Adrenal gland (tissue), 5 donors: ENCODE results near the gene FAM118B.

Experiments used
- CTCF ChIP-seq, 6 experiments: fragments of 450-650 bp in 4 of 6; fragments of 200-600 bp in 2 of 6; sonication (generic) in 1 of 6; IDR thresholded peaks; 1 replicate in 5 of 6; 2 replicates in 1 of 6; pipeline versions ENCODE4 v1.5.1 to v1.8.0; 2016 to 2021; ENCODE audit warnings: antibody characterized with exemption in 6 of 6, mild to moderate bottlenecking in 2 of 6, moderate library complexity in 1 of 6
- POLR2A ChIP-seq, 2 donors: fragments of 450-650 bp; IDR thresholded peaks; one replicate each; pipeline ENCODE4 v1.6.1; 2017; ENCODE audit warnings: antibody characterized with exemption in 2 of 2, mild to moderate bottlenecking in 2 of 2, moderate library complexity in 1 of 2
- donor health status: DM: no; HTN: no; CAD: no.

DNA sequence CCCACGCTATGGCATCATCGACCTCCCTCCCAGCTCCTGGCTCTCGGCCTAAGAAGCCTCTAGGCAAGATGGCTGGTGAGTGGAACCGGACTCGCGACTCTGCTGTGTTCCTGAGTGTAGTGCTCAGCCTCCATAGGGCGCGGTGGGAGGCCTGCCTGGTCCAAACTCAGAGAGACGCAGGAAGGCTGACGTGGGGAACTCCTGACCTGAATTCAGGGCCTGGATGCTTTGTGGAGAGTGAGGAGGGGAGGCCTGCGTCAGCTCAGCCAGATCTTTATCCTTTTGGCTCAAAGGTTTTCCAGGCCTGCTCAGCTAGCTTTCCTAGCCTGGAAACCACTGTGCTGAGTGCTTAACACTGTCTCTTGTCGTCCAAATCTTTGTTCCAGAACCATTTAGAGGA lies 79.3 kb downstream of the FAM118B start:
- TF ChIP-seq CTCF (IDR thresholded peaks at IDR 0.05) (no peak), POLR2A (IDR thresholded peaks at IDR 0.05) (no peak)
